Ascending aorta (tissue), 2 donors: ENCODE results near the gene FAM240B. TPM values are rescaled to one million over a fixed set of nuclear protein-coding genes. Genes with fewer than 3 reads are reported as not detected.

Experiments
- DNase-seq, 2 donors: peaks; one replicate each; pipeline ENCODE4 v3.0.0-alpha.2; 2019; ENCODE audit warnings: low spot score in 2 of 2
- H3K27ac ChIP-seq, 2 donors: fragments of 200-600 bp; sonication (generic); one replicate each; pipeline ENCODE4 v1.5.1; 2016 to 2017; ENCODE audit warnings: mild to moderate bottlenecking in 1 of 2
- H3K27me3 ChIP-seq: fragments of 200-600 bp; sonication (generic); one replicate; pipeline ENCODE4 v1.5.1; 2017
- H3K36me3 ChIP-seq, 2 donors: fragments of 200-600 bp; sonication (generic); one replicate each; pipeline ENCODE4 v1.5.1; 2016
- H3K4me1 ChIP-seq, 2 donors: fragments of 200-600 bp; sonication (generic); one replicate each; pipeline ENCODE4 v1.5.1; 2016 to 2017; ENCODE audit warnings: mild to moderate bottlenecking in 1 of 2
- H3K4me3 ChIP-seq, 2 donors: fragments of 200-600 bp; sonication (generic); one replicate each; pipeline ENCODE4 v1.5.1; 2016 to 2017; ENCODE audit warnings: mild to moderate bottlenecking in 1 of 2
- H3K9me3 ChIP-seq, 2 donors: fragments of 200-600 bp; sonication (generic); one replicate each; pipeline ENCODE4 v1.5.1; 2016
- CTCF ChIP-seq, 3 experiments: fragments of 200-600 bp in 2 of 3; fragments of 450-650 bp in 1 of 3; sonication (generic) in 2 of 3; IDR thresholded peaks; one replicate each; pipeline ENCODE4 v1.5.1; 2016 to 2019; ENCODE audit warnings: antibody characterized with exemption in 3 of 3, mild to moderate bottlenecking in 1 of 3, moderate library complexity in 1 of 3
- intact Hi-C: fragments of 100-400 bp; cut with DNase I; formaldehyde crosslinking; loops from one replicate; pipeline ENCODE4 v1.15.1; 2023
- total RNA-seq: library from RNA; depleted of rRNA; stranded (reverse); fragments of >200 nt; gene quantifications from one replicate; pipeline ENCODE4 v1.1.0, GENCODE V29; 2016

Gene FAM240B
- total RNA-seq, 1 donor from 2014 or later: not detected

GRCh38 chr9:38644601-38645000 lies 75.3 kb downstream of the FAM240B start:
- TF ChIP-seq CTCF (IDR thresholded peaks at IDR 0.05): no peak
- H3K27me3 ChIP-seq: no peaks in the 10 kb centered on the region
- H3K27ac ChIP-seq: no peak overlapping the region
- intact Hi-C loops: no loop called here
- no peak for DNase-seq
- no peaks in the 10 kb centered on the region for H3K4me1 ChIP-seq
- H3K4me3 ChIP-seq: no peak overlapping the region
- no peaks in the 10 kb centered on the region for H3K36me3 ChIP-seq
- no peaks in the 10 kb centered on the region for H3K9me3 ChIP-seq

Other genes with a start within 250 kb of the FAM240B start
- gene ANKRD18A, start 99.5 kb downstream of the FAM240B start, total RNA-seq: not detected